Activated T-cell treated with anti-CD3 and anti-CD28 coated beads, Interleukin-2, amount 50 U/mL, for 48 hours (primary cell): Measurements from ENCODE around the gene EIF4E3.
A peak's percentile ranks its signal among the peaks of the same experiment; 100 is the strongest.

ENCODE experiments used
- DNase-seq, 2 experiments: peaks; one replicate each; pipeline ENCODE4 v3.0.0-alpha.2; 2020

EIF4E3 gene

GRCh38 chr3:71688121-71688520 lies 37.1 kb downstream of the EIF4E3 start:
- DNase-seq: no peak

GRCh38 chr3:71685686-71686085 lies 39.5 kb downstream of the EIF4E3 start:
- DNase-seq: no peak

- DNase-seq: no peak
Measured at GRCh38 chr3:71684757-71685386, 40.3 kb downstream of the EIF4E3 start.

- no peak for DNase-seq
Measured at GRCh38 chr3:71684046-71684756, 41.0 kb downstream of the EIF4E3 start.

- peak; percentile 37 to 59 for DNase-seq
Measured at GRCh38 chr3:71681224-71681668, 44.0 kb downstream of the EIF4E3 start.

GRCh38 chr3:71680603-71681002 lies 44.6 kb downstream of the EIF4E3 start:
- DNase-seq: no peak

GRCh38 chr3:71676931-71677330 lies 48.3 kb downstream of the EIF4E3 start:
- DNase-seq: no peak

GRCh38 chr3:71673486-71673885 lies 51.7 kb downstream of the EIF4E3 start:
- no peak for DNase-seq

- DNase-seq: no peak
Measured at GRCh38 chr3:71672807-71673206, 52.4 kb downstream of the EIF4E3 start.

- DNase-seq: no peak
Measured at GRCh38 chr3:71672340-71672739, 52.9 kb downstream of the EIF4E3 start.

GRCh38 chr3:71671216-71671845 lies 53.9 kb downstream of the EIF4E3 start:
- DNase-seq: no peak

- DNase-seq: no peak
Measured at GRCh38 chr3:71662568-71662967, 62.6 kb downstream of the EIF4E3 start.

GRCh38 chr3:71662056-71662455 lies 63.1 kb downstream of the EIF4E3 start:
- DNase-seq: no peak

GRCh38 chr3:71659864-71660591 lies 65.2 kb downstream of the EIF4E3 start:
- no peak for DNase-seq

GRCh38 chr3:71657831-71658530 lies 67.2 kb downstream of the EIF4E3 start:
- no peak for DNase-seq

GRCh38 chr3:71655061-71655460 lies 70.1 kb downstream of the EIF4E3 start:
- no peak for DNase-seq

GRCh38 chr3:71653414-71653807 lies 71.8 kb downstream of the EIF4E3 start:
- DNase-seq: no peak

GRCh38 chr3:71652781-71653413 lies 72.3 kb downstream of the EIF4E3 start:
- DNase-seq: peak in 1 of 2 experiments; percentile 41

GRCh38 chr3:71651625-71652024 lies 73.6 kb downstream of the EIF4E3 start:
- DNase-seq: no peak

GRCh38 chr3:71650372-71650771 lies 74.8 kb downstream of the EIF4E3 start:
- no peak for DNase-seq

- DNase-seq: no peak
Measured at GRCh38 chr3:71649757-71650156, 75.4 kb downstream of the EIF4E3 start.

GRCh38 chr3:71647751-71648150 lies 77.5 kb downstream of the EIF4E3 start:
- no peak for DNase-seq
